ENCODE data around the gene DOCK11.

- TF ChIP-seq CTCF (IDR thresholded peaks at IDR 0.05; ENCODE audit: low read depth, low read length) = no peak
- no peak for TF ChIP-seq MAX (IDR thresholded peaks at IDR 0.05; ENCODE audit: low read depth, low read length)
- no peak for TF ChIP-seq MYC (IDR thresholded peaks at IDR 0.05; ENCODE audit: low read depth, low read length)
- TF ChIP-seq POLR2A (IDR thresholded peaks at IDR 0.05; ENCODE audit: extremely low read depth, insufficient read length) = no peak
These were observed 2.7 kb downstream of the DOCK11 start for GRCh38 chrX:118498351-118498750.

All from NB4 (cell line).